Measurements from ENCODE around the gene RPL38. TPM values are rescaled to one million over a fixed set of nuclear protein-coding genes. Genes with fewer than 3 reads are reported as not detected.
"Not testable (repeated sequence)": the region's sequence is repeated elsewhere in the genome, so short reads cannot be mapped to it uniquely, and the experiment has no call there.

Gene RPL38
- total RNA-seq, 1 donor from 2014 or later: 1,161 TPM

GRCh38 chr17:74170924-74171323 is 32.6 kb upstream of the RPL38 start:
- intact Hi-C loops (cut with micrococcal nuclease): no loop called here
- Mint-ChIP-seq H3K9me3 (no peaks in the 10 kb centered on the region), H3K27ac (no peak overlapping the region), H3K27me3 (ENCODE audit: insufficient read depth) (peaks cover 17% of the 10 kb centered on the region), H3K4me1 (ENCODE audit: low read depth) (no peaks in the 10 kb centered on the region), H3K4me3 (no peak overlapping the region), H3K36me3 (ENCODE audit: low read depth) (no peaks in the 10 kb centered on the region)
- no peak for DNase-seq (ENCODE audit: low spot score)

DNA sequence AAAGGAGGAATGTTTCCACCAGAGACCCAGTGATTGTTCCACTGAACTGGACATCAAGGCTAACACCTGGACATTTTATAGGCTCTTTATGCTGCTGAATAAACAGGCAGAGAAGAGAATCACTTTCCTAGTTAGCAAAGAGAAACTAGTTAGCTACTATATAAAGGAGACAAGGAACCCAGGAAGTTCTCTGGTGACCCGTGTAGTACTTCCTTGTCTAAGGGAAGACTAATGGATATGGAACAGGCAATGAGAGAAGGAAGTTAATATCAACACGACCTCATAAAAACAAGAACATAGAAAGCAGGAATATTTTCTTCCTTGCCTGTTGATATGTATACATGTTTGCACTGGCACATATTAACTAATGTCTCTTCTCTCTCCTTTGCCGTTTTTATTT is 30.8 kb upstream of the RPL38 start:
- intact Hi-C loops (cut with micrococcal nuclease): no loop called here
- Mint-ChIP-seq H3K4me3 (no peak overlapping the region), H3K27me3 (ENCODE audit: insufficient read depth) (peaks cover 17% of the 10 kb centered on the region), H3K27ac (no peak overlapping the region), H3K36me3 (ENCODE audit: low read depth) (no peaks in the 10 kb centered on the region), H3K9me3 (no peaks in the 10 kb centered on the region), H3K4me1 (ENCODE audit: low read depth) (no peaks in the 10 kb centered on the region)
- no peak for DNase-seq (ENCODE audit: low spot score)

GRCh38 chr17:74176546-74177001 is 26.9 kb upstream of the RPL38 start:
- intact Hi-C loops (cut with micrococcal nuclease): loop anchor here (1.0 to 2.0 kb wide), 2 partner anchors 86 to 747 kb away; no protein-coding TSS in a partner anchor
- H3K9me3 Mint-ChIP-seq: no peaks in the 10 kb centered on the region
- DNase-seq (ENCODE audit: low spot score): no peak
- H3K4me3 Mint-ChIP-seq: no peak overlapping the region
- no peaks in the 10 kb centered on the region for H3K4me1 Mint-ChIP-seq (ENCODE audit: low read depth)
- peaks cover 12% of the 10 kb centered on the region for H3K27me3 Mint-ChIP-seq (ENCODE audit: insufficient read depth)
- no peak overlapping the region for H3K27ac Mint-ChIP-seq
- no peaks in the 10 kb centered on the region for H3K36me3 Mint-ChIP-seq (ENCODE audit: low read depth)

DNA sequence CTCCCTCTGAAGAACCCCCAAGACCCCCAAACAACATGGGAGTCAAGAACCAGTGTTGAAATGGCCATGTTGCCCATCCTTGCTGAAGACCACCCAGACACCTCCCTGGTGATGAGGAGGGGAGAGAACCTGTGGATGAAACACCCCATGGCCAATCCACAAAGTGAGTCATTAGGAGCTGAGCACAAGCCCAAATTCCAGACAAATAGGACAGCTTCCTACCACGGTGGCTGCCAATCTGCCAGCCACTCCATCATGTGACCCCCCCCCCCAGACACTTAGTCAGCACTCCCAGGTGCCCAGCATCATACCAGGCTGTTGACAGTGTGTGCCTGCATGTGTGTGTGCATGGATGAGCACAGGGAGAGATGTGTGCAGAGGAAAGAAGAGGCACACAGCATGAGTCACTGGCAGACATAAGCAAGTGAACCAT is 26.4 kb upstream of the RPL38 start:
- H3K27me3 Mint-ChIP-seq (ENCODE audit: insufficient read depth): peaks cover 12% of the 10 kb centered on the region
- no peaks in the 10 kb centered on the region for H3K36me3 Mint-ChIP-seq (ENCODE audit: low read depth)
- H3K9me3 Mint-ChIP-seq: no peaks in the 10 kb centered on the region
- H3K4me1 Mint-ChIP-seq (ENCODE audit: low read depth): no peaks in the 10 kb centered on the region
- H3K4me3 Mint-ChIP-seq: no peak overlapping the region
- H3K27ac Mint-ChIP-seq: no peak overlapping the region
- DNase-seq (ENCODE audit: low spot score): no peak
- intact Hi-C loops (cut with micrococcal nuclease): loop anchor here (2.0 kb wide), 1 partner anchor 86 kb away; no protein-coding TSS in a partner anchor

DNA sequence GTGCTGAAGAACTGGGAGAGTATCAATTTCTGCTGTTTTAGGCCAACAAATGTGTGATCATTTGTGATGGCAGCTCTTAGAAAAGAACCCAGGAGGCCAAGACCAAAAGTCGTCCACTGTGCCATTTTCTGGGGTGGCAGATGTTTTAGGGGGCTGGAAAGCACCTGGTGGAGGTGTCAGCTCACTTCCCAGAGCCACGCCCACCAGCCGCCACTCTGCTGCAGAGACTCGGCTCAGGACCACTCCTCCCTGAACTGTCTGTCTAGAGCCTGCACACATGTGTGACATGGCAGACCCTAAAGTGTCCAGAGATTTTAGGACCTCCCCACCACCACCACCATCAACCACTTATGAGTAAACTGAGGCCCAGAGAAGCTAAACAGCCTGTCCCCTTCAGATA is 23.9 kb upstream of the RPL38 start:
- H3K9me3 Mint-ChIP-seq: no peaks in the 10 kb centered on the region
- no peak for DNase-seq (ENCODE audit: low spot score)
- no peak overlapping the region for H3K27ac Mint-ChIP-seq
- no peak overlapping the region for H3K4me3 Mint-ChIP-seq
- no peaks in the 10 kb centered on the region for H3K36me3 Mint-ChIP-seq (ENCODE audit: low read depth)
- no peaks in the 10 kb centered on the region for H3K4me1 Mint-ChIP-seq (ENCODE audit: low read depth)
- intact Hi-C loops (cut with micrococcal nuclease): no loop called here
- H3K27me3 Mint-ChIP-seq (ENCODE audit: insufficient read depth): peaks cover 6% of the 10 kb centered on the region

GRCh38 chr17:74180336-74180735 is 23.1 kb upstream of the RPL38 start:
- no peaks in the 10 kb centered on the region for H3K36me3 Mint-ChIP-seq (ENCODE audit: low read depth)
- H3K4me3 Mint-ChIP-seq: no peak overlapping the region
- H3K9me3 Mint-ChIP-seq: no peaks in the 10 kb centered on the region
- no peaks in the 10 kb centered on the region for H3K4me1 Mint-ChIP-seq (ENCODE audit: low read depth)
- H3K27me3 Mint-ChIP-seq (ENCODE audit: insufficient read depth): peaks cover 4% of the 10 kb centered on the region
- intact Hi-C loops (cut with micrococcal nuclease): no loop called here
- no peak for DNase-seq (ENCODE audit: low spot score)
- no peak overlapping the region for H3K27ac Mint-ChIP-seq

- H3K9me3 Mint-ChIP-seq: no peaks in the 10 kb centered on the region
- H3K27ac Mint-ChIP-seq: no peak overlapping the region
- no peaks in the 10 kb centered on the region for H3K36me3 Mint-ChIP-seq (ENCODE audit: low read depth)
Measured at GRCh38 chr17:74181341-74181740, 22.1 kb upstream of the RPL38 start.

DNA sequence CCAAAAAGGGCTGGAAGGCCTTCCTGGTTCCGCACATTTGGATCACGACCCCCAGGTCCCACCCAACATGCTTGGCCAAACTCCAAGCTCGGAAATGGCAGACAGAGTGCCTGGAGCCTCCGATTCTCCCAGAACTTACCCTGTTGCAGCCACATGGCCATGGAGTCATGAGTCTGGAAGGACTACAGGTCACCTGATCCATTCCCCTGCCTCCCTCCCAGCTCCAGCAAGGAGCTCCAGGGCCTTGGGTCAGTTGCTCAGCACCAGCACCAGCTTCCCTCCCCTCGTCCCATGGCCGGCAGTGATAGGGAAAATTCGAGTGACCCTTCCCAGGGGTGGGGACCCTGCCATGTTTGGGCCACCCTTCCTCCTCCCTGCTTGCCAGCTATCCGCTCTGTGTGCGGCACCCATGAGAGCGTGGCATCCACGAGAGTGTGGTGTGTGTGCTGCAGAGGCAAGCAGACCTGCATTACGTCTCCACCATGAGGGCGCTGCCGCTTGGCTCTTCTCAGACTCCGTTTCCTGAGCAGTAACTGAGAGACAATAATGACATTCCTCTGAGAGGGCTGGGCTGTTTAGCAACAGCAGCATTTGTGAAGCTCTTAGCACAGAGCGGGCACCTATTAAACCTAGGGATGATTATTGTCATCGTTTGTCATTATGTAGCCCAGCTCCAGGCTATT is 21.3 kb upstream of the RPL38 start:
- Mint-ChIP-seq H3K4me1 (ENCODE audit: low read depth) (no peaks in the 10 kb centered on the region), H3K9me3 (no peaks in the 10 kb centered on the region), H3K4me3 (no peak overlapping the region), H3K36me3 (ENCODE audit: low read depth) (no peaks in the 10 kb centered on the region), H3K27me3 (ENCODE audit: insufficient read depth) (no peaks in the 10 kb centered on the region), H3K27ac (no peak overlapping the region)
- no peak for DNase-seq (ENCODE audit: low spot score)
- intact Hi-C loops (cut with micrococcal nuclease): no loop called here

More at GRCh38 chr17:74181341-74181740, 22.1 kb upstream of the RPL38 start:
- intact Hi-C loops (cut with micrococcal nuclease): no loop called here
- H3K4me1 Mint-ChIP-seq (ENCODE audit: low read depth): no peaks in the 10 kb centered on the region
- no peak overlapping the region for H3K4me3 Mint-ChIP-seq
- DNase-seq (ENCODE audit: low spot score): no peak
- peaks cover 1% of the 10 kb centered on the region for H3K27me3 Mint-ChIP-seq (ENCODE audit: insufficient read depth)

DNA sequence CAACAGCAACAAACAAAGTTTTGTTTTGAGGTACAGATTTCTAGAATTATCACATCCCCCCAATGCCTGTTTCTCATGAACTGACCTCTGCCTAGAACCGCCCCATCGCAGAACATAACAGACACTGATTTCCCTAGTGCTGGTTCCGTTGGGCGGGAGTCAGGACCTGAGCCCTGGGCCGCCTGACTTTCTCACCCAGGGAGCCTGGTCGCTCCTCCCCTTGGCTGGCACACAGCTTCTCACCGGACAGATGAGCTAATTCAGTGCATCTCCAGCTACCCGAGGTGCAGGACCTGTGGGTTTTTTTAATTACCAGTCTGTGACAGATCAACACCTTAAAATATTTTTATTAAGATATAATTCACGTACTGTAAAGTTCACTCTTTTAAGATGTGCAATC is 20.1 kb upstream of the RPL38 start:
- no peaks in the 10 kb centered on the region for H3K4me1 Mint-ChIP-seq (ENCODE audit: low read depth)
- H3K36me3 Mint-ChIP-seq (ENCODE audit: low read depth): no peaks in the 10 kb centered on the region
- intact Hi-C loops (cut with micrococcal nuclease): no loop called here
- peaks cover 3% of the 10 kb centered on the region for H3K27me3 Mint-ChIP-seq (ENCODE audit: insufficient read depth)
- DNase-seq (ENCODE audit: low spot score): no peak
- no peak overlapping the region for H3K4me3 Mint-ChIP-seq
- H3K27ac Mint-ChIP-seq: no peak overlapping the region
- H3K9me3 Mint-ChIP-seq: no peaks in the 10 kb centered on the region

DNA sequence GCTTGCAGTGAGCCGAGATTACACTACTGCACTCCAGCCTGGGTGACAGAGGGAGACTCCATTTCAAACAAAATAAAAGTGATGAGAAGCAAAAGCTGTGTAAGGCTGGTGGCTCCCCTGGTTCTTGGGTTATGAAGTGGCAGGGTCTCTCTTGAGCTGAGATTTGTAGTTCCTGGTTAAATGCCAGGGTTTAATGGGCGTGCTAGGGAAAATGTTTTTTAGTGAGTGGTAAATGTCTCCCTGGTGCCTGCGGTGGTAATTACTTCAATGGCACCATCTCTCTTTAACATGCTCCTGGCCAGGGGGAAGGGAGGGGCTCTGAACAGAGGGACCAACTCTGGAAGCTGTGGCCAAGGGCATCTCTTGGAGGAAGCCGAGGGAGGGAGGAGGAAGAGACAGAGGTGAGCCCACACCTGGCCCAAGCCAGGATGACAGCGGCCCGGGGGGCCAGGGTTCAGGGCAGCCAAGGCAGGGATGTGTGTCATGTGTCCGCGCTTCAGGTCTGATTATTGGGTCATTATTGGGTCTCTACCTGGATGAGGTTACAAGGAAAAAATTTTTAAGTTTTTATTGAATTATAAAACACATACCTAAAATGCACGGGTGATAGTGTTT is 17.8 kb upstream of the RPL38 start:
- H3K27ac Mint-ChIP-seq: no peak overlapping the region
- H3K27me3 Mint-ChIP-seq (ENCODE audit: insufficient read depth): peaks cover 11% of the 10 kb centered on the region
- H3K4me3 Mint-ChIP-seq: no peak overlapping the region
- H3K36me3 Mint-ChIP-seq (ENCODE audit: low read depth): no peaks in the 10 kb centered on the region
- DNase-seq (ENCODE audit: low spot score): no peak
- intact Hi-C loops (cut with micrococcal nuclease): no loop called here
- no peaks in the 10 kb centered on the region for H3K9me3 Mint-ChIP-seq
- no peaks in the 10 kb centered on the region for H3K4me1 Mint-ChIP-seq (ENCODE audit: low read depth)

GRCh38 chr17:74186498-74186897 is 17.0 kb upstream of the RPL38 start:
- H3K27ac Mint-ChIP-seq: no peak overlapping the region
- H3K4me1 Mint-ChIP-seq (ENCODE audit: low read depth): no peaks in the 10 kb centered on the region
- H3K27me3 Mint-ChIP-seq (ENCODE audit: insufficient read depth): peaks cover 11% of the 10 kb centered on the region
- no peaks in the 10 kb centered on the region for H3K9me3 Mint-ChIP-seq
- no peak for DNase-seq (ENCODE audit: low spot score)
- intact Hi-C loops (cut with micrococcal nuclease): no loop called here
- no peaks in the 10 kb centered on the region for H3K36me3 Mint-ChIP-seq (ENCODE audit: low read depth)
- H3K4me3 Mint-ChIP-seq: no peak overlapping the region

GRCh38 chr17:74187761-74188160 is 15.7 kb upstream of the RPL38 start:
- Mint-ChIP-seq H3K4me1 (ENCODE audit: low read depth) (no peaks in the 10 kb centered on the region), H3K27ac (no peak overlapping the region), H3K27me3 (ENCODE audit: insufficient read depth) (peaks cover 12% of the 10 kb centered on the region), H3K9me3 (no peaks in the 10 kb centered on the region), H3K36me3 (ENCODE audit: low read depth) (no peaks in the 10 kb centered on the region), H3K4me3 (no peak overlapping the region)
- DNase-seq (ENCODE audit: low spot score): no peak
- intact Hi-C loops (cut with micrococcal nuclease): no loop called here

- H3K27ac Mint-ChIP-seq; H3K9me3 Mint-ChIP-seq; H3K4me3 Mint-ChIP-seq; intact Hi-C loops (cut with micrococcal nuclease); DNase-seq (ENCODE audit: low spot score); H3K4me1 Mint-ChIP-seq (ENCODE audit: low read depth); H3K36me3 Mint-ChIP-seq (ENCODE audit: low read depth): not testable (repeated sequence)
- H3K27me3 Mint-ChIP-seq (ENCODE audit: insufficient read depth): peaks cover 12% of the 10 kb centered on the region
Measured at GRCh38 chr17:74188687-74189086, 14.8 kb upstream of the RPL38 start.
